Activated CD4-positive, alpha-beta T cell treated with anti-CD3 and anti-CD28 coated beads, Interleukin-2, amount 10 ng/mL, durations not matched to agents 7 days and 5 days (primary cell): ENCODE data around the gene JAG2. TPM values are rescaled to one million over a fixed set of nuclear protein-coding genes. Genes with fewer than 3 reads are reported as not detected.
"Not testable (repeated sequence)": the region's sequence is repeated elsewhere in the genome, so short reads cannot be mapped to it uniquely, and the experiment has no call there.

ENCODE experiments used
- CTCF ChIA-PET: fragments of 350-600 bp; sonication (Branson Sonifier 250); formaldehyde crosslinking; loops from one replicate; lab custom pipeline; 2021; ENCODE audit warnings: antibody characterized with exemption; lab: Charles Lee
- POLR2A ChIA-PET: fragments of 350-600 bp; sonication (Branson Sonifier 250); formaldehyde crosslinking; loops from one replicate; lab custom pipeline; 2021; ENCODE audit warnings: antibody characterized with exemption; lab: Charles Lee
- DNase-seq: peaks from one replicate; pipeline ENCODE4 v3.0.0-alpha.2; 2020
- H3K27ac Mint-ChIP-seq: one replicate; pipeline ENCODE4 v1.8.0; 2021; ENCODE audit warnings: mild to moderate bottlenecking, moderate library complexity, mixed read lengths
- H3K27me3 Mint-ChIP-seq: one replicate; pipeline ENCODE4 v1.8.0; 2021; ENCODE audit warnings: mixed read lengths
- H3K36me3 Mint-ChIP-seq: one replicate; pipeline ENCODE4 v1.8.0; 2021; ENCODE audit warnings: low read depth, mixed read lengths
- H3K4me1 Mint-ChIP-seq: one replicate; pipeline ENCODE4 v1.8.0; 2021; ENCODE audit warnings: mixed read lengths
- H3K4me3 Mint-ChIP-seq: one replicate; pipeline ENCODE4 v1.8.0; 2021; ENCODE audit warnings: mild to moderate bottlenecking, moderate library complexity, mixed read lengths
- H3K9me3 Mint-ChIP-seq: one replicate; pipeline ENCODE4 v1.8.0; 2021; ENCODE audit warnings: mixed read lengths
- total RNA-seq, 2 experiments: library from RNA; stranded (reverse); gene quantifications; one replicate each; pipeline ENCODE4 v1.2.3, GENCODE V29; 2021

JAG2 gene
- total RNA-seq, 2 experiments from 2014 or later = 1.5 TPM

DNA sequence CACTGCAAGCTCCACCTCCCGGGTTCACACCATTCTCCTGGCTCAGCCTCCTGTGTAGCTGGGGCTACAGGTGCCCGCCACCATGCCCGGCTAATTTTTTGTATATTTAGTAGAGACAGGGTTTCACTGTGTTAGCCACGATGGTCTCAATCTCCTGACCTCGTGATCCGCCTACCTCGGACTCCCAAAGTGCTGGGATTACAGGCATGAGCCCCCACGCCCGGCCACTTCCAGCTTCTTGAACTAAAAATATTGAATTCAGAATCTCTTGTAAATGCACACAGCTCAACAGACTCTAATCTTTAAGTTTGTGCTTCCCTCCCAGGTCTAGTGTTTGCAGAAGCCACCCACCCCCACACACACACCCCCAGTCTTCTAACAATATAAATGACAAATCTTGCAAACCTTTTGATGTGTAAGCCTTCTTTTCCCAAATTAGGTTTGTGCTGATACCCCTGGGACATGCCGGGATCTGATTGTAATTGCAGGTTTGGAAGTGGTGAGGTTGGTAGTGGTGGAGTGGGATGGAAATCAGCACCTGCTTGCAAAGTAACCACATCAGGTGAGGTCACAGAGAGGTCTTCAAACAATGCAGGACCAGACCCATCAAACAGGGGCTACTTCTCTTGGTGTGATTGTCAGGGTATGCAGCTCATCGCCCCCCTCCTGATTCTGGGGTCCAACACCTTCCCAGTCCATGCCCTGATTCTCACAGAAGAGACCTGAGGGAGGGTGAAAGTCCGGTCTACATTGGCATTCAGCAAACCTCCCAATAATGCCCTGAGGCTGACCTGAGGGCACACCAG lies 51.9 kb downstream of the JAG2 start:
- CTCF ChIA-PET = no interaction called here

DNA sequence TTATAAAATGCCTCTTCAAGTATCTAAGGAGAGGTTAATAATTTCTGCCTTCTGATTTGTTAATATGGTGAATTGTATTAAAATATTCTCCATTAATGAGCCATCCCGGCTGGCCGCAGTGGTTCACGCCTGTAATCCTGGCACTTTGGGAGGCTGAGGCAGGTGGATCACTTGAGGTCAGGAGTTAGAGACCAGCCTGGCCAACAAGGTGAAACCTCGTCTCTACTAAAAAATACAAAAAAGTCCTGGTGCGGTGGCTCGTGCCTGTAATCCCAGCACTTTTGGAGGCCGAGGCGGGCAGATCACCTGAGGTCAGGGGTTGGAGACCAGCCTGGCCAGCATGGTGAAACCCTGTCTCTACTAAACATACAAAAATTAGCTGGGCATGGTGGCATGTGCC lies 59.3 kb downstream of the JAG2 start:
- POLR2A ChIA-PET, H3K36me3 Mint-ChIP-seq, H3K9me3 Mint-ChIP-seq, H3K4me1 Mint-ChIP-seq, H3K4me3 Mint-ChIP-seq, DNase-seq, H3K27ac Mint-ChIP-seq: not testable (repeated sequence)
- CTCF ChIA-PET = interaction anchor here (0.9 kb wide), 1 partner anchor 16 kb away, joined by 3 read pairs; no protein-coding TSS in a partner anchor
- H3K27me3 Mint-ChIP-seq = peaks cover 27% of the 10 kb centered on the region

More for the DNA sequence above, 51.9 kb downstream of the JAG2 start:
- Mint-ChIP-seq H3K36me3 (no peaks in the 10 kb centered on the region), H3K9me3 (peaks cover 9% of the 10 kb centered on the region), H3K27ac (no peak overlapping the region), H3K4me3 (no peak overlapping the region), H3K4me1 (no peaks in the 10 kb centered on the region), H3K27me3 (peaks cover 5% of the 10 kb centered on the region)
- no peak for DNase-seq
- POLR2A ChIA-PET = no interaction called here

- H3K27me3 Mint-ChIP-seq = peaks cover 35% of the 10 kb centered on the region
- no peak overlapping the region for H3K4me3 Mint-ChIP-seq
- peaks cover 5% of the 10 kb centered on the region for H3K4me1 Mint-ChIP-seq
- CTCF ChIA-PET = interaction anchor here (1.5 kb wide), 1 partner anchor 22 kb away, joined by 5 read pairs; no protein-coding TSS in a partner anchor
- H3K27ac Mint-ChIP-seq = no peak overlapping the region
- POLR2A ChIA-PET = no interaction called here
- no peak for DNase-seq
- H3K9me3 Mint-ChIP-seq = no peaks in the 10 kb centered on the region
- no peaks in the 10 kb centered on the region for H3K36me3 Mint-ChIP-seq
These were observed 60.1 kb downstream of the JAG2 start for GRCh38 chr14:105108516-105108864.

- CTCF ChIA-PET = interaction anchor here (1.1 to 1.5 kb wide), 2 partner anchors 18 to 22 kb away, joined by 3 to 5 read pairs; no protein-coding TSS in a partner anchor
These were observed 60.6 kb downstream of the JAG2 start for GRCh38 chr14:105107781-105108515.

GRCh38 chr14:105107351-105107750 lies 61.2 kb downstream of the JAG2 start:
- no peak overlapping the region for H3K27ac Mint-ChIP-seq
- H3K27me3 Mint-ChIP-seq = peaks cover 43% of the 10 kb centered on the region
- ChIA-PET POLR2A (no interaction called here), CTCF (interaction anchor here (1.1 to 1.5 kb wide), 2 partner anchors 17 to 21 kb away, joined by 3 to 5 read pairs; no protein-coding TSS in a partner anchor)
- H3K36me3 Mint-ChIP-seq = no peaks in the 10 kb centered on the region
- H3K4me3 Mint-ChIP-seq = no peak overlapping the region
- no peak for DNase-seq
- peaks cover 5% of the 10 kb centered on the region for H3K4me1 Mint-ChIP-seq
- H3K9me3 Mint-ChIP-seq = no peaks in the 10 kb centered on the region

More at GRCh38 chr14:105107781-105108515, 60.6 kb downstream of the JAG2 start:
- Mint-ChIP-seq H3K9me3 (no peaks in the 10 kb centered on the region), H3K4me1 (peaks cover 5% of the 10 kb centered on the region), H3K4me3 (no peak overlapping the region), H3K36me3 (no peaks in the 10 kb centered on the region), H3K27ac (no peak overlapping the region), H3K27me3 (peaks cover 38% of the 10 kb centered on the region)
- no peak for DNase-seq
- POLR2A ChIA-PET = no interaction called here

DNA sequence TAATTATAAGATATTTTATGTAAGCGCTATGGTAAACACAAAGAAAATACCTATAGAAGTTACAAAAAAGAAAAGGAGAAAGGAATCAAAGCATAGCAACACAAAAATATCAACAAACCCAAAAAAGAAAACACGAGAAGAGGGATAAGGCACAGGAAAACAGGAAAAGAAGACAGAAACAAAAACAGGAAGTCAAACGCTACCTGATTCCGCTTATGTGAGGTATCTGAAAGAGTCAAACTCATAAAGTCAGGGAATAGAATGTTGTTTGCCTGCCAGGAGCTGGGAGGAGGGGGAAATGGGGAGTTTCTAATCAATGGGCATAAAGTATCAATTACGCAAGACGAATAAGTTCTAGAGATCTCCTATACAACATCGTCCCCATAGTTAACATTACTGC lies 63.4 kb downstream of the JAG2 start:
- Mint-ChIP-seq H3K9me3 (no peaks in the 10 kb centered on the region), H3K27me3 (peaks cover 45% of the 10 kb centered on the region), H3K36me3 (no peaks in the 10 kb centered on the region), H3K4me3 (no peak overlapping the region), H3K27ac (no peak overlapping the region), H3K4me1 (peaks cover 5% of the 10 kb centered on the region)
- no peak for DNase-seq
- POLR2A ChIA-PET = no interaction called here
- CTCF ChIA-PET = no interaction called here

- peaks cover 41% of the 10 kb centered on the region for H3K27me3 Mint-ChIP-seq
- no peak overlapping the region for H3K27ac Mint-ChIP-seq
- peaks cover 5% of the 10 kb centered on the region for H3K4me1 Mint-ChIP-seq
- ChIA-PET CTCF (interaction anchor here (1.7 kb wide), 1 partner anchor 60 kb away, joined by 4 read pairs; no protein-coding TSS in a partner anchor), POLR2A (no interaction called here)
- no peak overlapping the region for H3K4me3 Mint-ChIP-seq
- no peak for DNase-seq
- no peaks in the 10 kb centered on the region for H3K36me3 Mint-ChIP-seq
- H3K9me3 Mint-ChIP-seq = no peaks in the 10 kb centered on the region
These were observed 65.7 kb downstream of the JAG2 start for GRCh38 chr14:105102893-105103292.

GRCh38 chr14:105102361-105102870 lies 66.2 kb downstream of the JAG2 start:
- Mint-ChIP-seq H3K36me3 (no peaks in the 10 kb centered on the region), H3K27me3 (peaks cover 41% of the 10 kb centered on the region), H3K4me1 (peaks cover 5% of the 10 kb centered on the region), H3K9me3 (no peaks in the 10 kb centered on the region), H3K4me3 (no peak overlapping the region), H3K27ac (no peak overlapping the region)
- ChIA-PET CTCF (interaction anchor here (1.7 kb wide), 1 partner anchor 61 kb away, joined by 4 read pairs; no protein-coding TSS in a partner anchor), POLR2A (no interaction called here)
- no peak for DNase-seq

DNA sequence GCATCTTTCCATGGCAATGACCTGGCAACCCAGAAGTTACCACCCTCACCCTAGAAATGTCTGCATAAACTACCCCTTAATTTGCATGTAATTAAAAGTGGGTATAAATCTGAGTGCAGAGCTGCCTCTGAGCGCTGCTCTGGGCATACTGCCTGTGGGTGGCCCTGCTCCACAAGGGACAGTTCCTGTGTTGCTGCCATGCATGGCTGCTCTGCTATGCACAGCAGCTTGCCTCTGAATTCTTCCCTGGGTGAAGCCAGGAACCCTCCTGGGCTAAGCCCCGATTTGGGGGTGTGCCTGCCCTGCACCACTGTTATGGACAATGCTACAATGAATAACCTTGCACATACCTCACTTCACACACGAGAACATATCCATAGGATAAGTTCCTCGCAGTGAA lies 67.7 kb downstream of the JAG2 start:
- Mint-ChIP-seq H3K4me3 (no peak overlapping the region), H3K9me3 (no peaks in the 10 kb centered on the region), H3K4me1 (peaks cover 5% of the 10 kb centered on the region), H3K27ac (no peak overlapping the region), H3K27me3 (peaks cover 30% of the 10 kb centered on the region), H3K36me3 (no peaks in the 10 kb centered on the region)
- ChIA-PET CTCF (no interaction called here), POLR2A (no interaction called here)
- DNase-seq = no peak

DNA sequence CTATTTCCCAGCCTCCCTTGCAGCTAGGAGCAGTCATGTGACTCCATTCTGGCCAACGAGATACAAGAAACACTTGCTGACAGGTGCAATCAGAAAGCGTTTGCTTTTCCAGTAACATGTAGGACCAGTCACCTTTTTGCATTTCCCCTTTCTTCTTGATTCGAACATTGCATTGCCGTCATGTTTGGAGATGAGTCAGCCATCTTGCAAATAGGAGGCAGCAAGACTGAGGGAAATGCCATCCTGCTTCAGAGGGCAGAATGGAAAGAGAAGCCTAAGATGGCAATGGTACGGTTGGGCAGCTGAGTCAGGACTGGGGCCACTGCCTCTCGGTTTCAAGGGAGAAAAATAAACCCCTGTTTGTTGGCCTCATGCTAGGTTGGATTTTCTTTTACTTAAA lies 68.8 kb downstream of the JAG2 start:
- H3K9me3 Mint-ChIP-seq = no peaks in the 10 kb centered on the region
- no peaks in the 10 kb centered on the region for H3K36me3 Mint-ChIP-seq
- H3K4me1 Mint-ChIP-seq = peaks cover 2% of the 10 kb centered on the region
- no peak overlapping the region for H3K27ac Mint-ChIP-seq
- H3K27me3 Mint-ChIP-seq = peaks cover 25% of the 10 kb centered on the region
- POLR2A ChIA-PET = no interaction called here
- CTCF ChIA-PET = no interaction called here
- no peak for DNase-seq
- no peak overlapping the region for H3K4me3 Mint-ChIP-seq

GRCh38 chr14:105098316-105098715 lies 70.3 kb downstream of the JAG2 start:
- Mint-ChIP-seq H3K27ac (no peak overlapping the region), H3K36me3 (no peaks in the 10 kb centered on the region), H3K4me3 (no peak overlapping the region), H3K9me3 (no peaks in the 10 kb centered on the region), H3K4me1 (peaks cover 11% of the 10 kb centered on the region), H3K27me3 (peaks cover 13% of the 10 kb centered on the region)
- ChIA-PET CTCF (no interaction called here), POLR2A (no interaction called here)
- DNase-seq = no peak

DNA sequence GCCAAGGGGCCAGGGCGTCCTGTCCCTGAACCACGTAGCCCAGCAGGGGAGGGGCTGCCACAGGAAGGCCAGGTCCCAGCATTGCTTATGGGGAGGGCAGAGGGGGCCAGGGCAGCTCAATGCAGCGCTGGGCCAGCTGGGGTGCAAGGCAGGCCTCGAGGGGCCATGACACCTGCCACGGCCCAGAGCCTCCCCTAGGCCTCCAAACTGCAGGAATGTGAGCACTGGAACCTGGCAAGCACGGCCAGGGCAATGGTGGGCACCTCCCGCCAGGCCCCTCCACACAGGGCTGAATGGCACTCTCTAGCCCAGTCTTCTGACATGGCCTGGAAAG lies 70.8 kb downstream of the JAG2 start:
- H3K36me3 Mint-ChIP-seq = no peaks in the 10 kb centered on the region
- CTCF ChIA-PET = interaction anchor here (0.9 kb wide), 1 partner anchor 52 kb away, joined by 3 read pairs; no protein-coding TSS in a partner anchor
- H3K4me1 Mint-ChIP-seq = peaks cover 13% of the 10 kb centered on the region
- H3K27me3 Mint-ChIP-seq = peaks cover 9% of the 10 kb centered on the region
- POLR2A ChIA-PET = no interaction called here
- no peak for DNase-seq
- no peak overlapping the region for H3K27ac Mint-ChIP-seq
- no peaks in the 10 kb centered on the region for H3K9me3 Mint-ChIP-seq
- no peak overlapping the region for H3K4me3 Mint-ChIP-seq
